HepG2 (cell line): ENCODE results near the gene COL5A1.

ENCODE experiments used
- ATF6 ChIP-seq: sonication (generic); formaldehyde crosslinking; conservative IDR thresholded peaks from 2 replicates; pipeline ENCODE4 v1.4.0; 2020; ENCODE audit warnings: missing genetic modification reagents
- DNMT1 ChIP-seq: sonication (generic); formaldehyde crosslinking; IDR thresholded peaks from 2 replicates; pipeline ENCODE4 v1.5.1; 2020; ENCODE audit warnings: mild to moderate bottlenecking, missing genetic modification reagents
- E2F5 ChIP-seq: sonication (generic); formaldehyde crosslinking; conservative IDR thresholded peaks from 2 replicates; pipeline ENCODE4 v1.4.0; 2020; ENCODE audit warnings: missing genetic modification reagents
- FOXA3 ChIP-seq: IDR thresholded peaks from 2 replicates; pipeline ENCODE4 v1.6.1; 2016; ENCODE audit warnings: missing genetic modification reagents, missing compliant biosample characterization
- FOXM1 ChIP-seq: sonication (generic); formaldehyde crosslinking; IDR thresholded peaks from 2 replicates; pipeline ENCODE4 v1.5.0; 2020; ENCODE audit warnings: missing genetic modification reagents
- HNRNPUL1 ChIP-seq: fragments of 200-400 bp; formaldehyde crosslinking; IDR thresholded peaks from 2 replicates; pipeline ENCODE4 v1.6.1; 2017; ENCODE audit warnings: low read depth, mild to moderate bottlenecking, low read length, moderate library complexity
- NFE2L2 ChIP-seq: fragments of 150-350 bp; IDR thresholded peaks from 2 replicates; pipeline ENCODE4 v1.6.1; 2014; ENCODE audit warnings: low read length
- POLR2A ChIP-seq, 2 experiments: IDR thresholded peaks; 2 replicates each; pipeline ENCODE4 v1.6.1; 2011; ENCODE audit warnings: low read depth in 2 of 2, low read length in 2 of 2, mild to moderate bottlenecking in 1 of 2, moderate library complexity in 1 of 2; ENCODE audit not compliant: insufficient read depth in 1 of 2
- RNF2 ChIP-seq: fragments of 450-650 bp; conservative IDR thresholded peaks from 2 replicates; pipeline ENCODE4 v1.6.1; 2016; ENCODE audit warnings: low read depth
- SNAPC4 ChIP-seq: sonication (generic); formaldehyde crosslinking; IDR thresholded peaks from 2 replicates; pipeline ENCODE4 v1.4.0; 2020; ENCODE audit warnings: mild to moderate bottlenecking, missing genetic modification reagents
- ZBTB1 ChIP-seq: sonication (generic); formaldehyde crosslinking; IDR thresholded peaks from 2 replicates; pipeline ENCODE4 v1.4.0; 2020; ENCODE audit warnings: missing genetic modification reagents, borderline replicate concordance
- ZNF335 ChIP-seq: sonication (generic); formaldehyde crosslinking; IDR thresholded peaks from 2 replicates; pipeline ENCODE4 v1.4.0; 2020; ENCODE audit warnings: missing genetic modification reagents
- TF ChIP-seq, protein P1 (sequence below): sonication (generic); formaldehyde crosslinking; IDR thresholded peaks from 2 replicates; pipeline ENCODE4 v1.5.0; 2020; ENCODE audit warnings: mild to moderate bottlenecking, missing genetic modification reagents, moderate library complexity
- TF ChIP-seq, protein P2 (sequence below), 2 experiments: IDR thresholded peaks; 2 replicates each; pipeline ENCODE4 v1.6.1; 2011 to 2012; ENCODE audit warnings: low read length in 2 of 2, borderline replicate concordance in 1 of 2, low read depth in 1 of 2, mild to moderate bottlenecking in 1 of 2, moderate library complexity in 1 of 2

DNA sequence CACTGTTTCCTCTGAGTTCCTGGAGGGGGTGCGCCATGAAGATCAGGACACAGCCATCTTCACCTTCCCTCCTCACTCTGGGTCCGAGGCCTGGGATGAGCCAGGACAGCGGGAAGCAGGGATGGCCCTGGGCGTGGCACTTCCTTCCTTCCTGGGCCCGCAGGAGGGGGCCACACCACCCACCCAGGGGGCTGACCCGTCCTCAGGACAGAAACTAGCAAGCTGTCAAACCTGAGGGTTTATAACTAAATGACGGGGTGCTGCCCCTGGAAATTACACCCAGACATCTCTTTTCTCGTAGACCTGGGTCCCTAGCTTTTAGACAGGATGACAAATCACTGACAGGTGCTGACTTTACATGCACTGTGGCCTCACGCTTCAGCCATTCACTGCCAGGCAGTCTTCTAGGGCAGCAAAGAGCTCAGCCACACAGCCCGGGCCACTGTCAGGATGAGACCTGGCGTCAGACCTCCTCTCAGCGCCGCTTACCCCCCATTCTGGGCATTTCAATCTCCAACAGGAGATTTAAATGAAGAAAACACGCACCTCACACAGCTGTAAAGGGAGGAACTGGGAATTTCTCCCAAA lies 247.1 kb downstream of the COL5A1 start:
- TF ChIP-seq RNF2 (no peak), SNAPC4 (CRISPR knock-in tag) (no peak), ZNF335 (CRISPR knock-in tag) (no peak), ZBTB1 (CRISPR knock-in tag) (no peak), ATF6 (CRISPR knock-in tag) (no peak), FOXM1 (CRISPR knock-in tag) (no peak), DNMT1 (CRISPR knock-in tag) (no peak), E2F5 (no peak), HNRNPUL1 (no peak), NFE2L2 (no peak), FOXA3 (CRISPR knock-in tag) (no peak), POLR2A (IDR thresholded peaks at IDR 0.05; ENCODE audit: insufficient read depth in 1 of 2, low read depth in 2 of 2, low read length in 2 of 2) (no peak)
- TF ChIP-seq, protein P1, sequence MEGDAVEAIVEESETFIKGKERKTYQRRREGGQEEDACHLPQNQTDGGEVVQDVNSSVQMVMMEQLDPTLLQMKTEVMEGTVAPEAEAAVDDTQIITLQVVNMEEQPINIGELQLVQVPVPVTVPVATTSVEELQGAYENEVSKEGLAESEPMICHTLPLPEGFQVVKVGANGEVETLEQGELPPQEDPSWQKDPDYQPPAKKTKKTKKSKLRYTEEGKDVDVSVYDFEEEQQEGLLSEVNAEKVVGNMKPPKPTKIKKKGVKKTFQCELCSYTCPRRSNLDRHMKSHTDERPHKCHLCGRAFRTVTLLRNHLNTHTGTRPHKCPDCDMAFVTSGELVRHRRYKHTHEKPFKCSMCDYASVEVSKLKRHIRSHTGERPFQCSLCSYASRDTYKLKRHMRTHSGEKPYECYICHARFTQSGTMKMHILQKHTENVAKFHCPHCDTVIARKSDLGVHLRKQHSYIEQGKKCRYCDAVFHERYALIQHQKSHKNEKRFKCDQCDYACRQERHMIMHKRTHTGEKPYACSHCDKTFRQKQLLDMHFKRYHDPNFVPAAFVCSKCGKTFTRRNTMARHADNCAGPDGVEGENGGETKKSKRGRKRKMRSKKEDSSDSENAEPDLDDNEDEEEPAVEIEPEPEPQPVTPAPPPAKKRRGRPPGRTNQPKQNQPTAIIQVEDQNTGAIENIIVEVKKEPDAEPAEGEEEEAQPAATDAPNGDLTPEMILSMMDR (CRISPR knock-in tag): no peak
- TF ChIP-seq, protein P2, sequence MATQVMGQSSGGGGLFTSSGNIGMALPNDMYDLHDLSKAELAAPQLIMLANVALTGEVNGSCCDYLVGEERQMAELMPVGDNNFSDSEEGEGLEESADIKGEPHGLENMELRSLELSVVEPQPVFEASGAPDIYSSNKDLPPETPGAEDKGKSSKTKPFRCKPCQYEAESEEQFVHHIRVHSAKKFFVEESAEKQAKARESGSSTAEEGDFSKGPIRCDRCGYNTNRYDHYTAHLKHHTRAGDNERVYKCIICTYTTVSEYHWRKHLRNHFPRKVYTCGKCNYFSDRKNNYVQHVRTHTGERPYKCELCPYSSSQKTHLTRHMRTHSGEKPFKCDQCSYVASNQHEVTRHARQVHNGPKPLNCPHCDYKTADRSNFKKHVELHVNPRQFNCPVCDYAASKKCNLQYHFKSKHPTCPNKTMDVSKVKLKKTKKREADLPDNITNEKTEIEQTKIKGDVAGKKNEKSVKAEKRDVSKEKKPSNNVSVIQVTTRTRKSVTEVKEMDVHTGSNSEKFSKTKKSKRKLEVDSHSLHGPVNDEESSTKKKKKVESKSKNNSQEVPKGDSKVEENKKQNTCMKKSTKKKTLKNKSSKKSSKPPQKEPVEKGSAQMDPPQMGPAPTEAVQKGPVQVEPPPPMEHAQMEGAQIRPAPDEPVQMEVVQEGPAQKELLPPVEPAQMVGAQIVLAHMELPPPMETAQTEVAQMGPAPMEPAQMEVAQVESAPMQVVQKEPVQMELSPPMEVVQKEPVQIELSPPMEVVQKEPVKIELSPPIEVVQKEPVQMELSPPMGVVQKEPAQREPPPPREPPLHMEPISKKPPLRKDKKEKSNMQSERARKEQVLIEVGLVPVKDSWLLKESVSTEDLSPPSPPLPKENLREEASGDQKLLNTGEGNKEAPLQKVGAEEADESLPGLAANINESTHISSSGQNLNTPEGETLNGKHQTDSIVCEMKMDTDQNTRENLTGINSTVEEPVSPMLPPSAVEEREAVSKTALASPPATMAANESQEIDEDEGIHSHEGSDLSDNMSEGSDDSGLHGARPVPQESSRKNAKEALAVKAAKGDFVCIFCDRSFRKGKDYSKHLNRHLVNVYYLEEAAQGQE (IDR thresholded peaks at IDR 0.05; ENCODE audit: borderline replicate concordance in 1 of 2, low read depth in 1 of 2, low read length in 2 of 2): no peak
